WERI-Rb-1 (cell line): ENCODE results near the gene RFPL3.

Experiments
- DNase-seq: peaks from one replicate; pipeline ENCODE4 v3.0.0-alpha.2; 2020
- H3K27ac ChIP-seq: fragments of 250-450 bp; sonication (Bioruptor Pico); 2 replicates; pipeline ENCODE4 v1.5.1; 2020; ENCODE audit warnings: mild to moderate bottlenecking, moderate library complexity
- H3K27me3 ChIP-seq: fragments of 250-450 bp; sonication (Bioruptor Pico); 2 replicates; pipeline ENCODE4 v1.5.1; 2021; ENCODE audit warnings: mild to moderate bottlenecking, low read depth, moderate library complexity; ENCODE audit not compliant: insufficient read depth, severe bottlenecking
- H3K36me3 ChIP-seq: fragments of 250-450 bp; sonication (Bioruptor Pico); 2 replicates; pipeline ENCODE4 v1.5.1; 2020; ENCODE audit warnings: mild to moderate bottlenecking, moderate library complexity
- H3K4me3 ChIP-seq: 2 replicates; pipeline ENCODE4 v1.5.1; 2011; ENCODE audit warnings: low read depth, mild to moderate bottlenecking, control low read depth, low read length
- H3K9me3 ChIP-seq: fragments of 250-450 bp; sonication (Bioruptor Pico); 2 replicates; pipeline ENCODE4 v1.5.1; 2021; ENCODE audit warnings: mild to moderate bottlenecking, moderate library complexity; ENCODE audit not compliant: severe bottlenecking
- TF ChIP-seq, protein P1 (sequence below): IDR thresholded peaks from 2 replicates; pipeline ENCODE4 v1.5.1; 2011; ENCODE audit warnings: low read depth, mild to moderate bottlenecking, control low read depth, inconsistent platforms, low read length

The RFPL3 gene

DNA sequence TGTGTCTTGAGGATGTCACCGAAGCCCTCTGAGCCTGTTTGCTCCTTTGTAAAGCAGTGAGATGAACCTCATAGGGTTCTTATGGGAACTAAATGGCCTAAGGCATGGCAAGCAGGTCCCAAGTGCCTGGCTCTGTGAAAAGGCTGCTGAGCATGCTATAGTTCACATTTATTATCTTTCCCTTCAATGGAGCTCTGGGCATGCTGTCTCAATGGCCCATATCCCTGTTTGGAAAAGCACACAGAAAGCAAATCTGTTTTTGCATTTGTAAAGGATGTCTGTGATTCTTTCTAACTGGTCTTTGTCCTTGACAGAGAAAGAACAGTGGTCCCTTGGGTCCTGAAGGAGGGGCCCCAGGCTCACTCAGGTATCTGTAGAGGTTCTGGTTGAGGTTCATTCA, 28.0 kb downstream of the RFPL3 start:
- Histone ChIP-seq H3K4me3 (no peak overlapping the region), H3K27me3 (no peaks in the 10 kb centered on the region), H3K9me3 (no peaks in the 10 kb centered on the region), H3K27ac (no peak overlapping the region), H3K36me3 (peaks cover 16% of the 10 kb centered on the region)
- TF ChIP-seq, protein P1, sequence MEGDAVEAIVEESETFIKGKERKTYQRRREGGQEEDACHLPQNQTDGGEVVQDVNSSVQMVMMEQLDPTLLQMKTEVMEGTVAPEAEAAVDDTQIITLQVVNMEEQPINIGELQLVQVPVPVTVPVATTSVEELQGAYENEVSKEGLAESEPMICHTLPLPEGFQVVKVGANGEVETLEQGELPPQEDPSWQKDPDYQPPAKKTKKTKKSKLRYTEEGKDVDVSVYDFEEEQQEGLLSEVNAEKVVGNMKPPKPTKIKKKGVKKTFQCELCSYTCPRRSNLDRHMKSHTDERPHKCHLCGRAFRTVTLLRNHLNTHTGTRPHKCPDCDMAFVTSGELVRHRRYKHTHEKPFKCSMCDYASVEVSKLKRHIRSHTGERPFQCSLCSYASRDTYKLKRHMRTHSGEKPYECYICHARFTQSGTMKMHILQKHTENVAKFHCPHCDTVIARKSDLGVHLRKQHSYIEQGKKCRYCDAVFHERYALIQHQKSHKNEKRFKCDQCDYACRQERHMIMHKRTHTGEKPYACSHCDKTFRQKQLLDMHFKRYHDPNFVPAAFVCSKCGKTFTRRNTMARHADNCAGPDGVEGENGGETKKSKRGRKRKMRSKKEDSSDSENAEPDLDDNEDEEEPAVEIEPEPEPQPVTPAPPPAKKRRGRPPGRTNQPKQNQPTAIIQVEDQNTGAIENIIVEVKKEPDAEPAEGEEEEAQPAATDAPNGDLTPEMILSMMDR: no peak
- no peak for DNase-seq

DNA sequence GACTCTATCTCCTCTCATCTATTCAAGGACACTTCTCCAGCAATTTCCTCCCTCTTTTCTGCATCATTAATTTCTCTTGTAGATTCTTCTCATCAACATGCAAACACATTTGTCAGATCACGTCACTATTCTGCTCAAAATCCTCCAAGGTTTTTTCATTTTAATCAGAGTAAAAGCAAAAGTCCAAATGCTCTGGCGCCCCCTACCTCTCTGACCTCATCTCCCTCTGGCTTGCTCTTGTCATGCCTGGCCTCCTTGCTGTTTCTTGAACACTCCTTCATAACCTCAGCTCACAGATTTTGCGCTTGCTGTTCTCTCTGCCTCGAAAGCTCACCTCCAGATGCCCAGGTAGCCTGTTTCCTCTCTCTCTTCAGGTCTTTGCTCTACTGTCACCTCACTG, 32.0 kb downstream of the RFPL3 start:
- TF ChIP-seq, protein P1: peak; percentile 70
- no peaks in the 10 kb centered on the region for H3K27me3 ChIP-seq
- H3K36me3 ChIP-seq: peaks cover 55% of the 10 kb centered on the region
- peak; percentile 26 for DNase-seq
- H3K9me3 ChIP-seq: no peaks in the 10 kb centered on the region
- no peak overlapping the region for H3K4me3 ChIP-seq
- H3K27ac ChIP-seq: no peak overlapping the region

- TF ChIP-seq, protein P1: no peak
- H3K36me3 ChIP-seq: peaks cover 87% of the 10 kb centered on the region
- H3K4me3 ChIP-seq: no peak overlapping the region
- no peaks in the 10 kb centered on the region for H3K27me3 ChIP-seq
- no peaks in the 10 kb centered on the region for H3K9me3 ChIP-seq
- H3K27ac ChIP-seq: no peak overlapping the region
- DNase-seq: no peak
Observed at GRCh38 chr22:32395107-32395506, 37.4 kb downstream of the RFPL3 start.

- TF ChIP-seq, protein P1: no peak
- no peak for DNase-seq
- Histone ChIP-seq H3K27me3 (no peaks in the 10 kb centered on the region), H3K36me3 (peaks cover 90% of the 10 kb centered on the region), H3K27ac (no peak overlapping the region), H3K4me3 (no peak overlapping the region), H3K9me3 (no peaks in the 10 kb centered on the region)
Observed at GRCh38 chr22:32396255-32396654, 38.6 kb downstream of the RFPL3 start.

DNA sequence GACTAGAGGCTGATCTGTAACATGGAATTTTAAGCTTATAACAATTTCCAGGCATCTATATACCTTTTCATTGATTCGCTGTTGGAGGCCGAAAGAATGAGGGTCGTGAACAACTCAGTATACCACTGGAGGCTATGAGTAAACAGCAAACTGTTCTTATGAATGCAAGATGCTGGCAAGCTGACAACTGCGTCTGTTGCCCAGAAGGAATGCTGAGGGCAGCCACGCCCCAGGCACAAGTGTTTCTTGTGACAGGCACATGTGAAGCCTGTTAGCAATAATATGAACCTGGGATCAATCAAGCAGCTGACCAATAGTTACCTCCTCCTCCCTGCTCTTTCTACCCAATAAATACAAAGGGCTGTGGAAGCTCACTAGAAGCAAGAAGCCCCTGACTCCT, 39.1 kb downstream of the RFPL3 start:
- Histone ChIP-seq H3K4me3 (no peak overlapping the region), H3K36me3 (peaks cover 90% of the 10 kb centered on the region), H3K27ac (no peak overlapping the region), H3K27me3 (no peaks in the 10 kb centered on the region), H3K9me3 (no peaks in the 10 kb centered on the region)
- no peak for DNase-seq
- TF ChIP-seq, protein P1: no peak

GRCh38 chr22:32401486-32401885, 43.8 kb downstream of the RFPL3 start:
- no peak for DNase-seq
- Histone ChIP-seq H3K27me3 (no peaks in the 10 kb centered on the region), H3K4me3 (no peak overlapping the region), H3K27ac (no peak overlapping the region), H3K36me3 (peaks cover 71% of the 10 kb centered on the region), H3K9me3 (no peaks in the 10 kb centered on the region)
- TF ChIP-seq, protein P1: no peak
